HT-29 (cell line): ENCODE data around the gene KCNQ1. TPM values are rescaled to one million over a fixed set of nuclear protein-coding genes. Genes with fewer than 3 reads are reported as not detected.

ENCODE experiments used
- DNase-seq: peaks from one replicate; pipeline ENCODE4 v3.0.0-alpha.2; 2015; ENCODE audit warnings: low spot score
- total RNA-seq: library from RNA; depleted of rRNA; stranded (reverse); fragments of >200 nt; shearing (Covaris generic); gene quantifications from 2 replicates; pipeline ENCODE4 v1.2.3, GENCODE V29; 2014

The KCNQ1 gene
- total RNA-seq, 1 experiment from 2014 or later, result 9.9 TPM

GRCh38 chr11:2803186-2804091 is 358.6 kb downstream of the KCNQ1 start:
- no peak for DNase-seq

GRCh38 chr11:2804189-2804588 is 359.4 kb downstream of the KCNQ1 start:
- DNase-seq, result no peak

- no peak for DNase-seq
Observed at GRCh38 chr11:2804701-2805387, 360.0 kb downstream of the KCNQ1 start.

GRCh38 chr11:2805388-2806056 is 360.7 kb downstream of the KCNQ1 start:
- no peak for DNase-seq

GRCh38 chr11:2806351-2807024 is 361.7 kb downstream of the KCNQ1 start:
- DNase-seq, result no peak

- peak; percentile 23 for DNase-seq
Observed at GRCh38 chr11:2807025-2807681, 362.3 kb downstream of the KCNQ1 start.

GRCh38 chr11:2807801-2808241 is 363.0 kb downstream of the KCNQ1 start:
- DNase-seq, result no peak

- no peak for DNase-seq
Observed at GRCh38 chr11:2808850-2809846, 364.3 kb downstream of the KCNQ1 start.

GRCh38 chr11:2809854-2810253 is 365.0 kb downstream of the KCNQ1 start:
- DNase-seq, result no peak

- no peak for DNase-seq
Observed at GRCh38 chr11:2810411-2811205, 365.8 kb downstream of the KCNQ1 start.

GRCh38 chr11:2811206-2812091 is 366.6 kb downstream of the KCNQ1 start:
- no peak for DNase-seq

- DNase-seq, result no peak
Observed at GRCh38 chr11:2812371-2812991, 367.7 kb downstream of the KCNQ1 start.

GRCh38 chr11:2813141-2813908 is 368.5 kb downstream of the KCNQ1 start:
- no peak for DNase-seq

GRCh38 chr11:2813968-2814367 is 369.2 kb downstream of the KCNQ1 start:
- no peak for DNase-seq

- DNase-seq, result no peak
Observed at GRCh38 chr11:2814751-2815150, 369.9 kb downstream of the KCNQ1 start.

GRCh38 chr11:2815762-2816496 is 371.1 kb downstream of the KCNQ1 start:
- no peak for DNase-seq
